ENCODE measurements around the gene FAM131B.

FAM131B gene

GRCh38 chr7:143360788-143361551, 1.5 kb downstream of the FAM131B start:
- no peak for DNase-seq (ENCODE audit: low read depth, low spot score)

- DNase-seq (ENCODE audit: low read depth, low spot score): no peak
These were observed 2.7 kb downstream of the FAM131B start for GRCh38 chr7:143359771-143360353.

DNA sequence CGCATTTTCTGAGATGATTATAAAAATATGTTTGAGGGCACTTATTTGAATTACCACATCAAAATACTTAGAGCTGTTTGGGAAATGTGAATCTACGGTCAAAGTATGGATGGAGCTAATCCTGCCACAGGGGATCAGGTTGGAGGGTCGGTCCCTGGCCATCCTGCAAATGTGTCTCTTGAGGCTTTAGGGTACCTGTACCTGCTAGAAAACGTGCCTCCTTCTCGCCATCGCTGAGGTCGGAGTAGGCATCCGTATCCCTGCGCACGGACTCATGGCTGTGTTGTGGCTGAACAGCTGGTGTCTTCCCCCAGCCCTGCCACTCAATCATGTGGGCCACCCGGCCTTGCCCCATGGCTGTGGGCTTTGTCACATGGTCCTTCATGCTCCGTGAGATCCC, 3.9 kb downstream of the FAM131B start:
- DNase-seq (ENCODE audit: low read depth, low spot score): no peak

- no peak for DNase-seq (ENCODE audit: low read depth, low spot score)
These were observed 6.0 kb downstream of the FAM131B start for GRCh38 chr7:143356414-143357050.

GRCh38 chr7:143355450-143356385, 6.8 kb downstream of the FAM131B start:
- peak; percentile 90 for DNase-seq (ENCODE audit: low read depth, low spot score)

- no peak for DNase-seq (ENCODE audit: low read depth, low spot score)
These were observed 7.5 kb downstream of the FAM131B start for GRCh38 chr7:143354965-143355364.

- no peak for DNase-seq (ENCODE audit: low read depth, low spot score)
These were observed 8.1 kb downstream of the FAM131B start for GRCh38 chr7:143354376-143354775.

DNA sequence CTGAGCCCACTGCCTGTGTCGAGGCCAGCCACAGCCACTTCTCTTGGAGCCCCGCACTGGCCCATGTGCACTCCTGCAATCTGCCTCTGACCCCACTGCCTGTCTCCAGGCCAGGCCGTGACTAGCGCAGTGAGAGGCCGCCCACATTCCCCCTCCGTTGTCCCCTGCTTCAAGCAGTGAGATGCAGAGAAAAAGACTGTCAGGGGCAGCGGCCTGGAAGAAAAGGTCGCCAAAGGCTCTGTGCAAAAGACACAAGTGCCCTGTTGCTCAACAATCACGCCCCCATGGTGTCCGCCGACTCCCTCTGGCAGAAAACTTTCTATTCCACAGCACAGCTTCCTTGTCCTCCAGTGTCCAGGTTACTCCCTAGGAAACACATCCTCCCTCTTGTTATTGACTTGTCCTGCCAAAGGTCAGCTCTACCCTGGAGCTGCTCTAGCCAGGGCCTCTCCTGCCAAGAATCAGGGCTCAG, 9.9 kb downstream of the FAM131B start:
- no peak for DNase-seq (ENCODE audit: low read depth, low spot score)

DNA sequence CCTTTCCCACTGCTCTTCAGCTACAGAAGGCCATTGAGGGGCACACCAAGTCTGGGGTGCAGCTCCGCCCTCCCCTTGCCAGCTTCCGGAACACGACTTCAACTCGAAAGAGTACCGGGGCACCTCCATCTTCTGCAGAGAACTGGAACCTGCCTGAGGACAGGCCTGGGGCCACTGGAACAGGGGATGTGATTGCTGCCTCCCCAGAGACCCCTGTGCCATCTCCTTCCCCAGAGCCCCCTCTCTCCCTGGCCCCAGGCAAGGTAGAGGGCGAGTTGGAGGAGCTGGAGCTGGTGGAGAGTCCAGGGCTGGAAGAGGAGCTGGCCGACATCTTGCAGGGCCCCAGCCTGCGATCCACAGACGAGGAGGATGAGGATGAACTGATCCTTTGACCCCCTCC, 10.9 kb downstream of the FAM131B start:
- DNase-seq (ENCODE audit: low read depth, low spot score): no peak

DNA sequence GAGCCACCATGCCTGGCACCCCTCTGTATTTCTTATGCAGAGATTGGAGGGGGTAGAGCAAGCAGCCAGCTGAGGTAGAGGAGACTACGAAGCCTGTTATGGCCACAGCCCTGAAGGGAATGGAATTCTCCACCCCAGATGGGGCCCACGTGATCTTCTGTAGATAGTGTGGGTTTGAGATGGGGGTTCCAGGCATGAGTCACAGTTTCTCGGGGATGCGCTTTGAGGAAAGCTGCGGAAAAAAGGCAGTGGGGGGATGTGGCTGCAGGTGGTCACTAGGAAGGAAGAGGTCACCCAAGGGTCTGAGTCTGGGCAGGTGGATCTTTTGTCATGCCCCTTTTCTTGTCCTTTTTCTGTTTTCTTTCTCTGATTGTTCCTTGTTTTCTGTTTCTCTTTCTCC, 11.5 kb downstream of the FAM131B start:
- no peak for DNase-seq (ENCODE audit: low read depth, low spot score)

DNA sequence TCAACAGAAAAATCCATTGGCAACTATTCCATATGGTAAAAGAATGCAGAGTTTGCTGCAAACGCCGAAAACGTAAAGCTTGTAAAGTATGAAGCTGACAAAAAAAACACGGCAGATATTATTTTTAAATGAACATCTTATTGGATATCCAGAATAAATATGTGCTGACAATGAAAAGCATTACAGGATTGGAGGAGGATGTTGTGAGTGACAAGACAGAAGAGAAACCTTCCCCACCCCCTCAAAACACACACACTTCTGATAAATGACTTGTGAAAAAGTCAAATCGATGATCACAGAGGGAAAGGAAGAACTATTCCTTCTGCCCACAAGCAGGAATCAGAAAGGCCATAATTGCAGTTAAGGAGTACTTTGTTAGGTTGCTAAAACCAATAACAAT, 14.6 kb downstream of the FAM131B start:
- no peak for DNase-seq (ENCODE audit: low read depth, low spot score)

DNA sequence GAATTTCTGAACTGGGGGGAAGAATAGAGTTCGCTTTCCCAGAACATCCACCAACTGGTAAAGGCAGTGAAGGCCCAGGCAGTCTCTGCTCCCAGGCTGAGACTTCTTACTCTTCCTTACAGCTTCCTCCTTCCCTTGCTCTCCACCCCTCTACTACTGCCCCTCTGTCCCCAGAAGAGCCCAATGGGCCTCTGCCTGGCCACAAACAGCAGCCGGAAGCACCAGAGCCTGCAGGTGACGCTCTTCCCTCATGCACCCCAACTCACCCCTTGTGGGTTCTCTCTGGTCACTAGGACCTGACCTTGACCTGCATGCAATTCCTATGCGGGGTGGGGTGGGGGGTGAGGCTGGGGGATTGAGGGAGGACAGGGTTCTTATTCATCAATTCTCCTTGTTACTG, 16.5 kb downstream of the FAM131B start:
- DNase-seq (ENCODE audit: low read depth, low spot score): no peak

DNA sequence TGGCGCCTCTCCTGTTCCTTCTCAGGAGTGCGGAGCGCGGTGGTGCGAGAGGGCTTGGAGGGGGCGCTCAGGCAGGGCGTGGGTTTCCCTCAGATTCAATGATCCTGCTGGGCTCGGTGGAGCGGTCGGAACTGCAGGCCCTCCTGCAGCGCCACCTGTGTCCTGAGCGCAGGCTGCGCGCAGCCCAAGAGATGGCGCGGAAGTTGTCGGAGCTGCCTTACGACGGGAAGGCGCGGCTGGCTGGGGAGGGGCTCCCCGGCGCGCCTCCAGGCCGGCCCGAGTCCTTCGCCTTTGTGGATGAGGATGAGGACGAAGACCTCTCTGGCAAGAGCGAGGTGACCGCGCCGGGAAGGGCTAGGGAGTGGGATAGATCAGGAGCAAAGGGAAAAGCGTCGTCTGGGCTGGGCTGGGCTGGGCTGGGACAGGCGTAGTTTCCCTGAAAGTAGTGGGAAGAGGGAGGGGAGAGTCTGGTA, 17.0 kb downstream of the FAM131B start:
- no peak for DNase-seq (ENCODE audit: low read depth, low spot score)

DNA sequence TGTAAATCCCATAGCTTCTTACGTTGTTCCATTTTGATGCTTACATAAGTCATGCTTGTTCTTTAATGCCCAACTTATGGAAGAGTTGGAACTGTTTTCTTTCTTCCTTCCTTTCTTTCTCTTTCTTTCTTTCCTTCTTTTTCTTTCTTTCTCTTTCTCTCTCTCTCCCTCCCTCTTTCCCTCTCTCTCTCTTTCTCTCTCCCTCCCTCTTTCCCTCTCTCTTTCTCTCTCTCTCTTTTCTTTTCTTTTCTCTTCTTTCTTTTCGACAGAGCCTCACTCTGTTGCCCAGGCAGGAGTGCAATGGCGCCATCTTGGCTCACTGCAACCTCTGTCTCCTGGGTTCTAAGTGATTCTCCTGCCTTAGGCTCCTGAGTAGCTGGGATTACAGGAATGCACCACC, 18.9 kb downstream of the FAM131B start:
- DNase-seq (ENCODE audit: low read depth, low spot score): no peak

DNA sequence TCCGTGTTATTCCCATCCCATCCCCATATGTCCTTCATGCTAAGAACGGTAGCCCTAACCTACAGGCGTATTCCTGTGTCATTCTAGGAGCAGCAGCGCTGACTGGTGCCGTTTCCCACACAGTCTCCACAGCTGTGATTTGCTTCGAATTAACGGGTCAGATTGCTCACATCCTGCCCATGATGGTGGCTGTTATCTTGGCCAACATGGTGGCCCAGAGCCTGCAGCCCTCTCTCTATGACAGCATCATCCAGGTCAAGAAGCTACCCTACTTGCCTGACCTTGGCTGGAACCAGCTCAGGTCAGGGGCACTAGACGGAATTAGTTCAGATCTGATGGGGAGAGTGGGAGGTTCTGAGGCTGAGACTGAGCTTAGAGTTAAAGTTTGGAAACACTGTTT, 20.7 kb downstream of the FAM131B start:
- no peak for DNase-seq (ENCODE audit: low read depth, low spot score)

GRCh38 chr7:143337216-143337615, 25.3 kb downstream of the FAM131B start:
- no peak for DNase-seq (ENCODE audit: low read depth, low spot score)

DNA sequence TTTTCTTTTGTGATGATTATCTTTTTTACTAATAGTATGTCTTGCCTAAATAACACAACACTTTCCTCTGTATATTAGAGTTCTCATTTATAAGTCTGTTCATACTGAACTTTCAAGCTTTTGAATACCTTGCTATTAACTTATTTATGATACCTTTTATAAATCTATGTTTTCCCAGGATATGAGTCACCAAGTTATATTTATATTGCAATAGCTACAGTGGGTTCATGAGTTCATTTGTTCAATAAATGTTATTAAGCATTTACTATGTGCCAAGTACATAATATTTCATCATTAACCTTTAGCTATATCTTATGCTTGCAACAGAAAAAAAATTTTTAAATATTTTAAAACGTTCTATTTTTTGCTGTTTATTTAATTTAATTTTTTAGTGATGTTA, 28.3 kb downstream of the FAM131B start:
- no peak for DNase-seq (ENCODE audit: low read depth, low spot score)

DNA sequence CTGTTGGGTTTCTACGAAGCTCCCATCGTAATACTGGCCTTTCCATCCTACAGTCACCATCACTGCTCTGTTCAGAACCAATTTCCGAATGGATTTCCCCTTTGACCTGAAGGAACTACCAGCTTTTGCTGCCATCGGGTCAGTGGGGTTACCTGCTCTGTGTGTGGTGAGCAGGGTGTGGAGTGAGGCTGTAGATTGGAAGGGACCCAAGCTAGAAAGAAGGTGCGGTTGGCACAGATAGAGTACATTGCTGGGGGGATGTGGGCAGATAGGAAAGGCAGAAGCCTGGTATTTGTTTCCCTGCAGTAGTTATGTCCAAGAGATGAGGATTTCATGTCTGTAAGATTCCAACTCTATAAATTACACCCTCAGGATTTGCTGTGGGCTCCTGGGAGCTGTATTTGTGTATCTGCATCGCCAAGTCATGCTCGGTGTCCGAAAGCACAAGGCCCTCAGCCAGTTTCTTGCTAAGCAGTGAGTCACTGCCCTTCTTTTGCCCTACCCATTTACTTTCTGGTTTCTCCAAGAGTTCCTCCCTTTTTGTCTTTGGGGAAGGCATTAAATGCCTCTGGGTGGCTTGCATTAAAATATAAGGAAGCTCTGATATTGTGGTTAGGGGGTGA, 31.2 kb downstream of the FAM131B start:
- peak; percentile 41 for DNase-seq (ENCODE audit: low read depth, low spot score)

DNA sequence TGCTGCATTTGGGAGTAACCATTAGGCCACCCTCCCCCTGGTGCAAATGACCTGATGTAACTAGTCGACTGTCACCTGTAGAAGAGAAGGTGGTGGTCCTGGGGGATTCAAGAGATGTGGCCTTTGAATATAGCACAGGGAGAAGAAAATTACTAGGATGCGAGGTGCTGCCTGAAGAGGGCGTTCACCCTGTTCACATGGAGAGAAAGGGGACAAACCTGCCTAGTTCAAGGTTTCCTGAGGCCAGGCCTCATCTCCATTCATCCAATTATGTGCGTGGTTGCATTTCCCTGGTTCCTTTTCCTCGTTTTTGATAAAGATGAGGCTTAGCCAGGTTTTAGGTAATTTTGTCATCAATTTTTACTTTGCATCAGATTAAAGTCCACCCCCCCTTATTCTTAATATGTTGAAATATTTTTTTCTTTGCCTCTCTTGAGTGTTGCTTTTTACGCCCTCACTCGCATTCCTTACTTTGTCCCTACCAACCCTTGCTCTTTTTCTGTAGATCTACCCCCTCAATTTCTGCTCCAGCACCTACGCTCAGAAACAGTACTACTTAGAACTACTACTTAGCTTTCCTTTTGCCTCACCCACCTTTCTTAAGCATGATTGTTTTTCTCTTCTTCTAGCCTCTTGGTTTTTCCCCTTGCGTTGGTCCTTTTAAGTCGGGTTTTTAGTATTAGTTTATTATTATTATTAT, 32.9 kb downstream of the FAM131B start:
- DNase-seq (ENCODE audit: low read depth, low spot score): no peak

GRCh38 chr7:143327903-143328302, 34.6 kb downstream of the FAM131B start:
- no peak for DNase-seq (ENCODE audit: low read depth, low spot score)

GRCh38 chr7:143325240-143325639, 37.3 kb downstream of the FAM131B start:
- DNase-seq (ENCODE audit: low read depth, low spot score): no peak

Measured in smooth muscle cell of the brain vasculature (primary cell).